M059J (cell line): Measurements from ENCODE around the gene ZBTB32. TPM values are rescaled to one million over a fixed set of nuclear protein-coding genes. Genes with fewer than 3 reads are reported as not detected.

Experiments used
- total RNA-seq: library from RNA; depleted of rRNA; stranded (reverse); fragments of >200 nt; shearing (Covaris generic); gene quantifications from 2 replicates; pipeline ENCODE4 v1.2.3, GENCODE V29; 2014; rRNA removed

The ZBTB32 gene
- total RNA-seq, 1 experiment from 2014 or later = not detected

Other genes starting within 250 kb of the ZBTB32 start
- gene KRTDAP, start 214.1 kb upstream of the ZBTB32 start, total RNA-seq = not detected in 2 replicates
- 6.7 and 34.4 TPM in 2 replicates for gene DMKN, start 190.9 kb upstream of the ZBTB32 start, total RNA-seq
- gene SBSN, start 176.2 kb upstream of the ZBTB32 start, total RNA-seq = 0.25 and 0.49 TPM in 2 replicates
- gene GAPDHS, start 171.1 kb upstream of the ZBTB32 start, total RNA-seq = not detected in 2 replicates
- gene TMEM147, start 158.9 kb upstream of the ZBTB32 start, total RNA-seq = 106 and 116 TPM in 2 replicates
- not detected in 2 replicates for gene ATP4A, start 140.9 kb upstream of the ZBTB32 start, total RNA-seq
- gene PMIS2, start 118.4 kb upstream of the ZBTB32 start, total RNA-seq = not detected in 2 replicates
- 9.1 and 10.1 TPM in 2 replicates for gene HAUS5, start 91.8 kb upstream of the ZBTB32 start, total RNA-seq
- 97.1 and 128 TPM in 2 replicates for gene RBM42, start 75.5 kb upstream of the ZBTB32 start, total RNA-seq
- 0.54 TPM in 1 of 2 replicates, not detected in the other for gene ETV2, start 62.8 kb upstream of the ZBTB32 start, total RNA-seq
- gene COX6B1, start 56.2 kb upstream of the ZBTB32 start, total RNA-seq = 635 and 1,532 TPM in 2 replicates
- gene UPK1A, start 38.0 kb upstream of the ZBTB32 start, total RNA-seq = 0.47 TPM in 1 of 2 replicates, not detected in the other
- 4.9 and 8.8 TPM in 2 replicates for gene KMT2B, start 13.4 kb downstream of the ZBTB32 start, total RNA-seq
- 8.8 and 24.0 TPM in 2 replicates for gene IGFLR1, start 37.9 kb downstream of the ZBTB32 start, total RNA-seq
- 18.0 and 24.9 TPM in 2 replicates for gene U2AF1L4, start 40.9 kb downstream of the ZBTB32 start, total RNA-seq
- 90.5 and 108 TPM in 2 replicates for gene PSENEN, start 41.1 kb downstream of the ZBTB32 start, total RNA-seq
- 4.3 and 12.2 TPM in 2 replicates for gene LIN37, start 44.0 kb downstream of the ZBTB32 start, total RNA-seq
- 0.39 and 0.47 TPM in 2 replicates for gene HSPB6, start 52.5 kb downstream of the ZBTB32 start, total RNA-seq
- 5.9 and 7.4 TPM in 2 replicates for gene PROSER3, start 53.6 kb downstream of the ZBTB32 start, total RNA-seq
- gene ARHGAP33, start 71.0 kb downstream of the ZBTB32 start, total RNA-seq = 1.5 and 4.2 TPM in 2 replicates
- not detected in 2 replicates for gene PRODH2, start 108.3 kb downstream of the ZBTB32 start, total RNA-seq
- not detected in 2 replicates for gene NPHS1, start 147.9 kb downstream of the ZBTB32 start, total RNA-seq
- gene KIRREL2, start 152.4 kb downstream of the ZBTB32 start, total RNA-seq = 0.07 and 0.17 TPM in 2 replicates
- 42.4 and 51.5 TPM in 2 replicates for gene APLP1, start 164.0 kb downstream of the ZBTB32 start, total RNA-seq
- 0.91 and 6.1 TPM in 2 replicates for gene NFKBID, start 196.0 kb downstream of the ZBTB32 start, total RNA-seq
- not detected in 2 replicates for gene HCST, start 198.0 kb downstream of the ZBTB32 start, total RNA-seq
- gene TYROBP, start 203.7 kb downstream of the ZBTB32 start, total RNA-seq = not detected in 2 replicates
- 3.3 and 4.6 TPM in 2 replicates for gene LRFN3, start 231.8 kb downstream of the ZBTB32 start, total RNA-seq